ENCODE measurements around the gene ASTN1. TPM values are rescaled to one million over a fixed set of nuclear protein-coding genes. Genes with fewer than 3 reads are reported as not detected.

Gene ASTN1
- total RNA-seq, 2 experiments from 2014 or later: not detected

- Histone ChIP-seq H3K9me3 (ENCODE audit: low read length) (no peaks in the 10 kb centered on the region), H3K9me2 (ENCODE audit: insufficient read depth, low read length) (no peaks in the 10 kb centered on the region), H3K36me3 (ENCODE audit: insufficient read depth, low read length) (no peaks in the 10 kb centered on the region), H3K4me1 (ENCODE audit: insufficient read depth, low read length, poor library complexity, severe bottlenecking) (no peaks in the 10 kb centered on the region), H3K27ac (ENCODE audit: low read depth, low read length, poor library complexity, severe bottlenecking) (no peak overlapping the region), H3K4me2 (ENCODE audit: low read length) (no peak overlapping the region), H2AFZ (ENCODE audit: low read length) (no peak overlapping the region), H3K4me3 (ENCODE audit: low read depth, low read length, poor library complexity, severe bottlenecking) (no peak overlapping the region), H3K79me2 (ENCODE audit: insufficient read depth, low read depth, low read length) (no peaks in the 10 kb centered on the region), H4K20me1 (ENCODE audit: insufficient read depth, low read length) (no peaks in the 10 kb centered on the region)
- no peak for DNase-seq (ENCODE audit: low spot score)
- intact Hi-C loops (cut with micrococcal nuclease; ENCODE audit: unreplicated experiment): no loop called here
- ChIA-PET CTCF (ENCODE audit: unreplicated experiment) (no interaction called here), POLR2A (no interaction called here)
- no TSS peak for BruUV-seq (replicated peaks)
- no peak for TF ChIP-seq CTCF (conservative IDR thresholded peaks at IDR 0.05; ENCODE audit: low read length)
- no peak for TF ChIP-seq EZH2phosphoT487 (IDR thresholded peaks at IDR 0.05; ENCODE audit: borderline replicate concordance, low read depth, low read length)
Measured at GRCh38 chr1:177048314-177049069, 116.0 kb downstream of the ASTN1 start.

DNA sequence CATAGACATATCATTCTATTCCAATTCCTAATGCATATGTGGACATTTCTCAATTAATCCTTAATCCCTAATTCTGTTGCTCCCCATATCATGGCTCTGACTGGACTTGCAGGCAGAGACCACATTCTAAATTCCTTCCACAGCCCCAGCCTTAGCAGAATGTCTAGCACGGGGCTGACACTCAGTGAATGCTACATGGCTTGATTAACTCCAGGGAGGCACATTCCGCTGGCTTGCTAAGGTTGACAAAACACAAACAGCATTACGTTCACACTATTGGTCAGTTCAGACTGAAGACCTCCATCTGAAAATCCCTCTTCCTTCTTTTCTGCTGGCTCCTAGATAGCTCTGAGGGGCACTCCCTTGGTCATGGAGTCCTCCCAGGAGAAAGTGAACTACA is 119.4 kb downstream of the ASTN1 start:
- H3K36me3 ChIP-seq (ENCODE audit: insufficient read depth, low read length): no peaks in the 10 kb centered on the region
- H2AFZ ChIP-seq (ENCODE audit: low read length): no peak overlapping the region
- H3K4me1 ChIP-seq (ENCODE audit: insufficient read depth, low read length, poor library complexity, severe bottlenecking): no peaks in the 10 kb centered on the region
- no peak for DNase-seq (ENCODE audit: low spot score)
- POLR2A ChIA-PET: no interaction called here
- H3K4me2 ChIP-seq (ENCODE audit: low read length): no peak overlapping the region
- no peaks in the 10 kb centered on the region for H4K20me1 ChIP-seq (ENCODE audit: insufficient read depth, low read length)
- intact Hi-C loops (cut with micrococcal nuclease; ENCODE audit: unreplicated experiment): no loop called here
- H3K9me3 ChIP-seq (ENCODE audit: low read length): no peaks in the 10 kb centered on the region
- no peak overlapping the region for H3K27ac ChIP-seq (ENCODE audit: low read depth, low read length, poor library complexity, severe bottlenecking)
- no peak for TF ChIP-seq EZH2phosphoT487 (IDR thresholded peaks at IDR 0.05; ENCODE audit: borderline replicate concordance, low read depth, low read length)
- no peak for TF ChIP-seq CTCF (conservative IDR thresholded peaks at IDR 0.05; ENCODE audit: low read length)
- no peaks in the 10 kb centered on the region for H3K79me2 ChIP-seq (ENCODE audit: insufficient read depth, low read depth, low read length)
- CTCF ChIA-PET (ENCODE audit: unreplicated experiment): no interaction called here
- no TSS peak for BruUV-seq (replicated peaks)
- no peak overlapping the region for H3K4me3 ChIP-seq (ENCODE audit: low read depth, low read length, poor library complexity, severe bottlenecking)
- H3K9me2 ChIP-seq (ENCODE audit: insufficient read depth, low read length): no peaks in the 10 kb centered on the region

GRCh38 chr1:177044390-177044789 is 120.1 kb downstream of the ASTN1 start:
- POLR2A ChIA-PET: interaction anchor here (0.7 kb wide), 1 partner anchor 601 kb away, joined by 3 read pairs; no protein-coding TSS in a partner anchor
- TF ChIP-seq CTCF (conservative IDR thresholded peaks at IDR 0.05; ENCODE audit: low read length): no peak
- no peak for TF ChIP-seq EZH2phosphoT487 (IDR thresholded peaks at IDR 0.05; ENCODE audit: borderline replicate concordance, low read depth, low read length)
- no peaks in the 10 kb centered on the region for H3K9me3 ChIP-seq (ENCODE audit: low read length)
- no peaks in the 10 kb centered on the region for H3K9me2 ChIP-seq (ENCODE audit: insufficient read depth, low read length)
- no peaks in the 10 kb centered on the region for H3K4me1 ChIP-seq (ENCODE audit: insufficient read depth, low read length, poor library complexity, severe bottlenecking)
- H3K36me3 ChIP-seq (ENCODE audit: insufficient read depth, low read length): no peaks in the 10 kb centered on the region
- H3K4me2 ChIP-seq (ENCODE audit: low read length): no peak overlapping the region
- no peak for DNase-seq (ENCODE audit: low spot score)
- intact Hi-C loops (cut with micrococcal nuclease; ENCODE audit: unreplicated experiment): no loop called here
- CTCF ChIA-PET (ENCODE audit: unreplicated experiment): no interaction called here
- no peak overlapping the region for H2AFZ ChIP-seq (ENCODE audit: low read length)
- H3K27ac ChIP-seq (ENCODE audit: low read depth, low read length, poor library complexity, severe bottlenecking): no peak overlapping the region
- H4K20me1 ChIP-seq (ENCODE audit: insufficient read depth, low read length): no peaks in the 10 kb centered on the region
- H3K4me3 ChIP-seq (ENCODE audit: low read depth, low read length, poor library complexity, severe bottlenecking): no peak overlapping the region
- BruUV-seq (replicated peaks): no TSS peak
- no peaks in the 10 kb centered on the region for H3K79me2 ChIP-seq (ENCODE audit: insufficient read depth, low read depth, low read length)

Data from OCI-LY7 (cell line).